Adrenal gland (tissue), 12 donors: Measurements from ENCODE around the gene RAD51B. TPM values are rescaled to one million over a fixed set of nuclear protein-coding genes. Genes with fewer than 3 reads are reported as not detected.

ENCODE experiments used
- DNase-seq, 7 donors: peaks; one replicate each; pipeline ENCODE4 v3.0.0-alpha.2; 2019 to 2020
- H3K27ac ChIP-seq, 5 donors: fragments of 200-600 bp; sonication (generic) in 4 of 5; 1 replicate in 3 of 5; 2 replicates in 2 of 5; pipeline versions ENCODE4 v1.5.1 to v1.8.0; 2016 to 2020; ENCODE audit warnings: mild to moderate bottlenecking in 1 of 5
- H3K27me3 ChIP-seq: fragments of 200-600 bp; 2 replicates; pipeline ENCODE4 v1.8.0; 2021
- H3K36me3 ChIP-seq, 2 donors: fragments of 200-600 bp; replicated peaks in 1 of 2; 1 replicate in 1 of 2; 2 replicates in 1 of 2; pipeline versions ENCODE4 v1.5.1 to v1.8.0; 2018 to 2022
- H3K4me1 ChIP-seq, 2 donors: fragments of 200-600 bp; replicated peaks in 1 of 2; 1 replicate in 1 of 2; 2 replicates in 1 of 2; pipeline versions ENCODE4 v1.5.1 to v1.8.0; 2018 to 2021
- H3K4me3 ChIP-seq, 4 donors: fragments of 200-600 bp; sonication (generic) in 3 of 4; one replicate each; pipeline ENCODE4 v1.5.1; 2016 to 2018
- H3K9me3 ChIP-seq, 3 donors: fragments of 200-600 bp; sonication (generic) in 1 of 3; replicated peaks in 1 of 3; 1 replicate in 2 of 3; 2 replicates in 1 of 3; pipeline versions ENCODE4 v1.5.1 to v1.8.0; 2016 to 2021
- CTCF ChIP-seq, 6 experiments: fragments of 450-650 bp in 4 of 6; fragments of 200-600 bp in 2 of 6; sonication (generic) in 1 of 6; IDR thresholded peaks; 1 replicate in 5 of 6; 2 replicates in 1 of 6; pipeline versions ENCODE4 v1.5.1 to v1.8.0; 2016 to 2021; ENCODE audit warnings: antibody characterized with exemption in 6 of 6, mild to moderate bottlenecking in 2 of 6, moderate library complexity in 1 of 6
- POLR2A ChIP-seq, 2 donors: fragments of 450-650 bp; IDR thresholded peaks; one replicate each; pipeline ENCODE4 v1.6.1; 2017; ENCODE audit warnings: antibody characterized with exemption in 2 of 2, mild to moderate bottlenecking in 2 of 2, moderate library complexity in 1 of 2
- WGBS, 4 donors: extraction: QIAGEN DNeasy Blood & Tissue Kit in 2 of 4; methylation state at CpG; one replicate each; pipeline versions ENCODE4 v1.1.5 to v1.1.7; 2013 to 2017; 5-methylcytosine and 5-hydroxymethylcytosine counted together
- intact Hi-C, 2 donors: fragments of 100-400 bp; cut with DNase I; formaldehyde crosslinking; loops; one replicate each; pipeline versions ENCODE4 v1.14.1 to v1.15.0; 2022 to 2023
- polyA plus RNA-seq, 3 donors: library from polyadenylated mRNA; stranded (reverse); fragments of 200-250 nt in 2 of 3; fragments of 350-450 nt in 1 of 3; fragmentation: Illumina TruSeq in 1 of 3; extraction: RNeasy Lipid Tissue Mini Kit (QIAGEN cat#74804) in 1 of 3; gene quantifications; one replicate each; pipeline ENCODE4 v1.2.3, GENCODE V29; 2013 to 2014
- total RNA-seq, 9 donors: library from RNA; depleted of rRNA in 4 of 9; stranded (reverse); fragments of >200 nt in 4 of 9; fragments of 120-200 nt in 1 of 9; fragmentation: NEBNext Ultra II Directional in 1 of 9; extraction: Animal tissue kit (Norgen Biotek cat#: 25700) in 1 of 9; gene quantifications; one replicate each; pipeline versions ENCODE4 v1.1.0 to v1.2.4, GENCODE V29; 2013 to 2023
- donor health status: healthy with polysubstance abuse.
- donor health status: Bipolar disorder and iron deficiency.
- donor health status: DM: yes; HTN: yes; CAD: no.
- donor health status: DM: no; HTN: no; CAD: no.
- donor health status: DM: no; HTN: no; CAD: no.
- donor health status: DM: yes; HTN: yes; CAD: no.

RAD51B gene
- total and polyA plus RNA-seq, 12 donors = 2.3 to 24.6 (median 12.4) TPM

GRCh38 chr14:68203871-68204270 is 384.3 kb downstream of the RAD51B start:
- TF ChIP-seq CTCF (IDR thresholded peaks at IDR 0.05) (no peak), POLR2A (IDR thresholded peaks at IDR 0.05) (no peak)
- no peak for DNase-seq
- no peaks in the 10 kb centered on the region for H3K27me3 ChIP-seq
- H3K4me3 ChIP-seq = no peak overlapping the region
- no peaks in the 10 kb centered on the region for H3K4me1 ChIP-seq
- no peak overlapping the region for H3K27ac ChIP-seq
- intact Hi-C loops = no loop called here
- H3K36me3 ChIP-seq = no peaks in the 10 kb centered on the region
- peaks cover 0 to 5% (median 2%) of the 10 kb centered on the region in 3 donors for H3K9me3 ChIP-seq

- TF ChIP-seq CTCF (IDR thresholded peaks at IDR 0.05) = no peak
- TF ChIP-seq POLR2A (IDR thresholded peaks at IDR 0.05) = no peak
- Histone ChIP-seq H3K9me3 (peaks cover 0 to 5% (median 2%) of the 10 kb centered on the region in 3 donors), H3K4me1 (peaks cover 6 to 26% of the 10 kb centered on the region in 2 donors), H3K36me3 (no peaks in the 10 kb centered on the region), H3K27ac (no peak overlapping the region), H3K4me3 (no peak overlapping the region), H3K27me3 (no peaks in the 10 kb centered on the region)
- 68 to 86% (median 76%) methylated on average over 1 of the region's 1 CpG for WGBS, 4 donors
- DNase-seq = no peak
- intact Hi-C loops = no loop called here
Measured at GRCh38 chr14:68208218-68208617, 388.6 kb downstream of the RAD51B start.

DNA sequence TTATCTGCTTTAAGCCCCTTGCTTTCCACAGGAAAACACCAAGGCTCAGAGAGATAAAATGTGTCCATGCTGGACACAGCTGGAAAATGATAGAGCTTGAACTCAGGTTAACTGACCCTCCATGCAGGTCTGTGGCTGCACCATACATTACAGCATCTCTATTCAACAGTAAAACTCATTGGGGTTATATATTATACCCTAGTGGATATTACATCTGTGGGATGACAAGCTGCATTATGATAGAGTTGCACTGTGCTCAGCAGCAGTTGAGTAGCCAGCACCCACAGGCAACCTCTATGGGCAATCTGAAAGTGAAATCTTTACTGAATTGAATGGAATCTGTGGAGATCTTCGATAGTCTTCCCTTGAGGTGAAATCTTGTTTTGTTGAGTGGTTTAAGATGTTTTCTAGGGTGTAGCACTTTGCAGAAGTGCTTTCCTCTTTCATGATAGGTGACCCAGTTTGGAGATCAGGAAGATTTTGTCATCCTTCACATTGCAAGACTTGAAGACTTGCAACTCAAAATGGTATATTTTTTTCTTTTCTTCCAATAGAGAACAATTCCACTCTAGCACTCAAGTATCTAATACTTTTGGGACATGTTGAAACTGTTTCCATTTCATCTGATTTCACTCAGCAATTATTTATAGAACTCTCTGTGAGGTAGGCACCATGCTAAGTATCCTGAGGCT is 389.2 kb downstream of the RAD51B start:
- no peak overlapping the region for H3K27ac ChIP-seq

GRCh38 chr14:68210729-68211299 is 391.2 kb downstream of the RAD51B start:
- TF ChIP-seq CTCF (IDR thresholded peaks at IDR 0.05) (no peak), POLR2A (IDR thresholded peaks at IDR 0.05) (no peak)
- WGBS, 4 donors = 4 to 26% (median 18%) methylated on average over 5 of the region's 5 CpGs
- peaks cover 6 to 26% of the 10 kb centered on the region in 2 donors for H3K4me1 ChIP-seq
- peak overlapping the region in 1 of 4 donors; percentile 5 for H3K4me3 ChIP-seq
- peak; percentile 26 to 59 (median 34) for DNase-seq
- intact Hi-C loops = no loop called here
- H3K27ac ChIP-seq = peak overlapping the region; percentile 47 to 80 (median 78)
- no peaks in the 10 kb centered on the region for H3K36me3 ChIP-seq
- H3K9me3 ChIP-seq = no peaks in the 10 kb centered on the region
- no peaks in the 10 kb centered on the region for H3K27me3 ChIP-seq

More for the DNA sequence above, 389.2 kb downstream of the RAD51B start:
- TF ChIP-seq CTCF (IDR thresholded peaks at IDR 0.05) (no peak), POLR2A (IDR thresholded peaks at IDR 0.05) (no peak)
- 90 to 100% (median 94%) methylated on average over 1 of the region's 1 CpG for WGBS, 4 donors
- Histone ChIP-seq H3K27me3 (no peaks in the 10 kb centered on the region), H3K36me3 (no peaks in the 10 kb centered on the region), H3K4me1 (peaks cover 6 to 26% of the 10 kb centered on the region in 2 donors), H3K9me3 (peaks cover 0 to 5% (median 2%) of the 10 kb centered on the region in 3 donors), H3K4me3 (no peak overlapping the region)
- intact Hi-C loops = no loop called here
- no peak for DNase-seq
